IPS-15b (cell line): Measurements from ENCODE around the gene TSHZ2.

ENCODE experiments used
- H3K27me3 ChIP-seq: one replicate; pipeline ENCODE4 v1.6.1; 2013; ENCODE audit warnings: low read length; ENCODE audit not compliant: control insufficient read depth, insufficient read depth
- H3K36me3 ChIP-seq: one replicate; pipeline ENCODE4 v1.6.1; 2013; ENCODE audit warnings: low read length; ENCODE audit not compliant: control insufficient read depth, insufficient read depth
- H3K4me1 ChIP-seq: one replicate; pipeline ENCODE4 v1.6.1; 2013; ENCODE audit warnings: mild to moderate bottlenecking, low read length; ENCODE audit not compliant: control insufficient read depth, insufficient read depth
- H3K4me3 ChIP-seq: one replicate; pipeline ENCODE4 v1.5.1; 2013; ENCODE audit warnings: low read depth, low read length
- H3K9ac ChIP-seq: one replicate; pipeline ENCODE4 v1.6.1; 2013; ENCODE audit warnings: low read depth, mild to moderate bottlenecking, low read length
- H3K9me3 ChIP-seq: one replicate; pipeline ENCODE4 v1.6.1; 2013; ENCODE audit warnings: mild to moderate bottlenecking, low read length; ENCODE audit not compliant: control insufficient read depth, insufficient read depth

The TSHZ2 gene

GRCh38 chr20:53539516-53539915 lies 567.4 kb downstream of the TSHZ2 start:
- Histone ChIP-seq H3K4me3 (no peak overlapping the region), H3K36me3 (no peaks in the 10 kb centered on the region), H3K27me3 (no peaks in the 10 kb centered on the region), H3K9me3 (no peaks in the 10 kb centered on the region), H3K9ac (no peak overlapping the region), H3K4me1 (no peaks in the 10 kb centered on the region)
